ENCODE measurements around the gene MTG2.

Gene MTG2

GRCh38 chr20:62200491-62201172 is 17.8 kb downstream of the MTG2 start:
- Histone ChIP-seq H4K12ac (ENCODE audit: low read depth, low read length) (no peak overlapping the region), H2BK120ac (ENCODE audit: insufficient read depth, low read length, poor library complexity) (no peak overlapping the region), H3K4me3 (ENCODE audit: low read depth, low read length) (no peak overlapping the region), H4K8ac (ENCODE audit: low read depth, low read length) (no peak overlapping the region), H4K91ac (ENCODE audit: low read depth, low read length) (no peak overlapping the region), H3K79me2 (ENCODE audit: control insufficient read depth, insufficient read depth, low read length, poor library complexity) (no peaks in the 10 kb centered on the region), H2BK12ac (ENCODE audit: low read length) (no peak overlapping the region), H3K14ac (ENCODE audit: low read length) (no peak overlapping the region), H3K23ac (ENCODE audit: low read length) (no peak overlapping the region), H3K36me3 (ENCODE audit: control insufficient read depth in 1 of 2, insufficient read depth in 2 of 2, low read length in 2 of 2) (peaks cover 47 to 50% of the 10 kb centered on the region in 2 experiments), H3K79me1 (ENCODE audit: low read length) (no peaks in the 10 kb centered on the region), H3K27me3 (ENCODE audit: insufficient read depth, low read length) (no peaks in the 10 kb centered on the region), H2BK5ac (ENCODE audit: low read depth, low read length, poor library complexity) (no peak overlapping the region), H2AK5ac (ENCODE audit: low read length) (no peak overlapping the region), H3K9me3 (ENCODE audit: insufficient read depth, low read depth, low read length) (peaks cover 2% of the 10 kb centered on the region), H3K9ac (ENCODE audit: low read length) (no peak overlapping the region), H3K18ac (ENCODE audit: low read length) (no peak overlapping the region), H3K4me1 (ENCODE audit: control insufficient read depth in 1 of 2, insufficient read depth in 2 of 2, low read length in 2 of 2) (no peaks in the 10 kb centered on the region), H3K4ac (ENCODE audit: low read depth, low read length) (no peak overlapping the region), H2AFZ (ENCODE audit: insufficient read depth, low read length, poor library complexity) (no peak overlapping the region), H3K4me2 (ENCODE audit: low read length) (no peak overlapping the region), H3K27ac (ENCODE audit: low read depth, low read length) (no peak overlapping the region)
- DNase-seq, result no peak
- no CpG with 5 or more reads among the region's 38 CpGs for WGBS (ENCODE audit: extremely low coverage, insufficient coverage, insufficient read length)

- H2BK12ac ChIP-seq (ENCODE audit: low read length), result no peak overlapping the region
- no peaks in the 10 kb centered on the region for H3K9me3 ChIP-seq (ENCODE audit: insufficient read depth, low read depth, low read length)
- H3K36me3 ChIP-seq (ENCODE audit: control insufficient read depth in 1 of 2, insufficient read depth in 2 of 2, low read length in 2 of 2), result peaks cover 44 to 47% of the 10 kb centered on the region in 2 experiments
- H3K79me2 ChIP-seq (ENCODE audit: control insufficient read depth, insufficient read depth, low read length, poor library complexity), result no peaks in the 10 kb centered on the region
- H4K8ac ChIP-seq (ENCODE audit: low read depth, low read length), result no peak overlapping the region
- H3K4me1 ChIP-seq (ENCODE audit: control insufficient read depth in 1 of 2, insufficient read depth in 2 of 2, low read length in 2 of 2), result no peaks in the 10 kb centered on the region
- no peak overlapping the region for H2BK5ac ChIP-seq (ENCODE audit: low read depth, low read length, poor library complexity)
- no peak overlapping the region for H3K4me2 ChIP-seq (ENCODE audit: low read length)
- no peak overlapping the region for H3K23ac ChIP-seq (ENCODE audit: low read length)
- H3K27ac ChIP-seq (ENCODE audit: low read depth, low read length), result no peak overlapping the region
- no peak overlapping the region for H4K91ac ChIP-seq (ENCODE audit: low read depth, low read length)
- no peak overlapping the region for H2BK120ac ChIP-seq (ENCODE audit: insufficient read depth, low read length, poor library complexity)
- no peak overlapping the region for H3K9ac ChIP-seq (ENCODE audit: low read length)
- no peak overlapping the region for H3K4ac ChIP-seq (ENCODE audit: low read depth, low read length)
- no peak overlapping the region for H3K18ac ChIP-seq (ENCODE audit: low read length)
- no peak overlapping the region for H2AFZ ChIP-seq (ENCODE audit: insufficient read depth, low read length, poor library complexity)
- WGBS (ENCODE audit: extremely low coverage, insufficient coverage, insufficient read length), result no CpG with 5 or more reads among the region's 38 CpGs
- no peak overlapping the region for H2AK5ac ChIP-seq (ENCODE audit: low read length)
- DNase-seq, result no peak
- no peak overlapping the region for H3K4me3 ChIP-seq (ENCODE audit: low read depth, low read length)
- H4K12ac ChIP-seq (ENCODE audit: low read depth, low read length), result no peak overlapping the region
- no peak overlapping the region for H3K14ac ChIP-seq (ENCODE audit: low read length)
- no peaks in the 10 kb centered on the region for H3K27me3 ChIP-seq (ENCODE audit: insufficient read depth, low read length)
- no peaks in the 10 kb centered on the region for H3K79me1 ChIP-seq (ENCODE audit: low read length)
Measured at GRCh38 chr20:62201173-62202082, 18.6 kb downstream of the MTG2 start.

GRCh38 chr20:62202083-62202395 is 19.2 kb downstream of the MTG2 start:
- no peaks in the 10 kb centered on the region for H3K79me1 ChIP-seq (ENCODE audit: low read length)
- WGBS (ENCODE audit: extremely low coverage, insufficient coverage, insufficient read length), result no CpG with 5 or more reads among the region's 5 CpGs

GRCh38 chr20:62202676-62203377 is 20.0 kb downstream of the MTG2 start:
- Histone ChIP-seq H3K18ac (ENCODE audit: low read length) (no peak overlapping the region), H2BK12ac (ENCODE audit: low read length) (no peak overlapping the region), H4K12ac (ENCODE audit: low read depth, low read length) (no peak overlapping the region), H2BK120ac (ENCODE audit: insufficient read depth, low read length, poor library complexity) (no peak overlapping the region), H3K9me3 (ENCODE audit: insufficient read depth, low read depth, low read length) (no peaks in the 10 kb centered on the region), H3K4ac (ENCODE audit: low read depth, low read length) (no peak overlapping the region), H3K23ac (ENCODE audit: low read length) (no peak overlapping the region), H3K79me1 (ENCODE audit: low read length) (no peaks in the 10 kb centered on the region), H2AFZ (ENCODE audit: insufficient read depth, low read length, poor library complexity) (no peak overlapping the region), H4K8ac (ENCODE audit: low read depth, low read length) (no peak overlapping the region), H3K79me2 (ENCODE audit: control insufficient read depth, insufficient read depth, low read length, poor library complexity) (no peaks in the 10 kb centered on the region), H3K4me1 (ENCODE audit: control insufficient read depth in 1 of 2, insufficient read depth in 2 of 2, low read length in 2 of 2) (no peaks in the 10 kb centered on the region), H2AK5ac (ENCODE audit: low read length) (no peak overlapping the region), H3K36me3 (ENCODE audit: control insufficient read depth in 1 of 2, insufficient read depth in 2 of 2, low read length in 2 of 2) (peaks cover 39 to 43% of the 10 kb centered on the region in 2 experiments), H2BK5ac (ENCODE audit: low read depth, low read length, poor library complexity) (no peak overlapping the region), H3K4me3 (ENCODE audit: low read depth, low read length) (no peak overlapping the region), H3K4me2 (ENCODE audit: low read length) (no peak overlapping the region), H3K9ac (ENCODE audit: low read length) (no peak overlapping the region), H4K91ac (ENCODE audit: low read depth, low read length) (no peak overlapping the region), H3K27me3 (ENCODE audit: insufficient read depth, low read length) (no peaks in the 10 kb centered on the region), H3K27ac (ENCODE audit: low read depth, low read length) (no peak overlapping the region), H3K14ac (ENCODE audit: low read length) (no peak overlapping the region)
- no peak for DNase-seq
- WGBS (ENCODE audit: extremely low coverage, insufficient coverage, insufficient read length), result no CpG with 5 or more reads among the region's 23 CpGs

More at GRCh38 chr20:62202083-62202395, 19.2 kb downstream of the MTG2 start:
- Histone ChIP-seq H3K27me3 (ENCODE audit: insufficient read depth, low read length) (no peaks in the 10 kb centered on the region), H4K12ac (ENCODE audit: low read depth, low read length) (no peak overlapping the region), H3K18ac (ENCODE audit: low read length) (no peak overlapping the region), H3K4me2 (ENCODE audit: low read length) (no peak overlapping the region), H2AFZ (ENCODE audit: insufficient read depth, low read length, poor library complexity) (no peak overlapping the region), H2BK5ac (ENCODE audit: low read depth, low read length, poor library complexity) (no peak overlapping the region), H3K79me2 (ENCODE audit: control insufficient read depth, insufficient read depth, low read length, poor library complexity) (no peaks in the 10 kb centered on the region), H3K4me3 (ENCODE audit: low read depth, low read length) (no peak overlapping the region), H3K4me1 (ENCODE audit: control insufficient read depth in 1 of 2, insufficient read depth in 2 of 2, low read length in 2 of 2) (no peaks in the 10 kb centered on the region), H3K14ac (ENCODE audit: low read length) (no peak overlapping the region), H3K4ac (ENCODE audit: low read depth, low read length) (no peak overlapping the region), H3K9me3 (ENCODE audit: insufficient read depth, low read depth, low read length) (no peaks in the 10 kb centered on the region), H4K91ac (ENCODE audit: low read depth, low read length) (no peak overlapping the region), H4K8ac (ENCODE audit: low read depth, low read length) (no peak overlapping the region), H2BK120ac (ENCODE audit: insufficient read depth, low read length, poor library complexity) (no peak overlapping the region), H3K23ac (ENCODE audit: low read length) (no peak overlapping the region), H3K9ac (ENCODE audit: low read length) (no peak overlapping the region), H3K27ac (ENCODE audit: low read depth, low read length) (no peak overlapping the region), H3K36me3 (ENCODE audit: control insufficient read depth in 1 of 2, insufficient read depth in 2 of 2, low read length in 2 of 2) (peaks cover 44 to 47% of the 10 kb centered on the region in 2 experiments), H2AK5ac (ENCODE audit: low read length) (no peak overlapping the region), H2BK12ac (ENCODE audit: low read length) (no peak overlapping the region)
- DNase-seq, result no peak

All from trophoblast cell (in vitro differentiated cells and primary cell).